Naive thymus-derived CD8-positive, alpha-beta T cell (primary cell): ENCODE measurements around the gene ERCC3. TPM values are rescaled to one million over a fixed set of nuclear protein-coding genes. Genes with fewer than 3 reads are reported as not detected.
"Not testable (repeated sequence)": the region's sequence is repeated elsewhere in the genome, so short reads cannot be mapped to it uniquely, and the experiment has no call there.

Source experiments
- ATAC-seq, 2 donors: fragments of 150-1000 bp; cut with Tn5 transposase in 1 of 2; sonication (Bioruptor Pico), chemical (Tn5 transposase) in 1 of 2; 1 replicate in 1 of 2; 2 replicates in 1 of 2; pipeline ENCODE4 v1.10.0; 2021; ENCODE audit warnings: mild to moderate bottlenecking in 2 of 2, moderate library complexity in 2 of 2
- POLR2A ChIA-PET: fragments of 350-600 bp; sonication (Branson Sonifier 250); formaldehyde crosslinking; loops from one replicate; lab custom pipeline; 2021; ENCODE audit warnings: antibody characterized with exemption; lab: Charles Lee
- DNase-seq, 10 donors: peaks; one replicate each; pipeline versions ENCODE4 v3.0.0 to v3.0.0-alpha.2; 2020 to 2022
- H3K27ac Mint-ChIP-seq, 10 donors: one replicate each; pipeline ENCODE4 v1.8.0; 2020 to 2022; ENCODE audit warnings: mild to moderate bottlenecking in 10 of 10, mixed read lengths in 10 of 10, moderate library complexity in 4 of 10, inconsistent platforms in 1 of 10
- H3K27me3 Mint-ChIP-seq, 5 donors: one replicate each; pipeline ENCODE4 v1.8.0; 2021 to 2022; ENCODE audit warnings: mixed read lengths in 5 of 5
- H3K36me3 Mint-ChIP-seq, 3 donors: one replicate each; pipeline ENCODE4 v1.8.0; 2020 to 2022; ENCODE audit warnings: mixed read lengths in 3 of 3, mild to moderate bottlenecking in 2 of 3, inconsistent platforms in 1 of 3
- H3K4me1 Mint-ChIP-seq, 4 donors: one replicate each; pipeline ENCODE4 v1.8.0; 2021 to 2022; ENCODE audit warnings: mixed read lengths in 4 of 4
- H3K4me3 Mint-ChIP-seq, 10 donors: one replicate each; pipeline ENCODE4 v1.8.0; 2020 to 2022; ENCODE audit warnings: mild to moderate bottlenecking in 10 of 10, mixed read lengths in 10 of 10, moderate library complexity in 6 of 10, inconsistent platforms in 1 of 10
- H3K9me3 Mint-ChIP-seq, 9 donors: one replicate each; pipeline ENCODE4 v1.8.0; 2020 to 2022; ENCODE audit warnings: mixed read lengths in 9 of 9, mild to moderate bottlenecking in 3 of 9, inconsistent platforms in 1 of 9, moderate library complexity in 1 of 9
- polyA plus RNA-seq, 3 donors: library from polyadenylated mRNA; unstranded; fragments of 300-500 nt; fragmentation: Illumina TruSeq; gene quantifications; one replicate each; pipeline ENCODE4 v1.2.3, GENCODE V29; 2021
- total RNA-seq, 8 experiments: library from RNA in 2 of 8; stranded (reverse) in 2 of 8; gene quantifications; one replicate each; pipeline ENCODE4 v1.2.3 and lab custom pipeline; 2021 to 2026

The ERCC3 gene
- total and polyA plus RNA-seq, 5 experiments from 2014 or later = 17.0 to 65.8 (median 27.2) TPM

- Mint-ChIP-seq H3K4me3 (peak within 1 kb of the TSS; percentile 73 to 92 (median 84)), H3K27ac (peak within 1 kb of the TSS in 2 of 10 donors; percentile 29 to 54)
Measured at GRCh38 chr2:127220102-127220767, 73.7 kb downstream of the ERCC3 start, which contains the start of gene CYP27C1. TSS of gene CYP27C1 (minus strand) at chr2:127220299. CDS start at chr2:127220270, 29 bp downstream.

GRCh38 chr2:127219171-127220070 lies 74.5 kb downstream of the ERCC3 start:
- Mint-ChIP-seq H3K9me3 (peaks cover 0 to 21% (median 4%) of the 10 kb centered on the region in 9 donors), H3K4me3 (peak overlapping the region in 9 of 10 donors; percentile 31 to 91 (median 64)), H3K4me1 (peaks cover 12 to 23% (median 20%) of the 10 kb centered on the region in 4 donors), H3K27ac (no peak overlapping the region), H3K36me3 (peaks cover 4 to 19% (median 5%) of the 10 kb centered on the region in 3 donors), H3K27me3 (peaks cover 30 to 69% (median 56%) of the 10 kb centered on the region in 5 donors)
- ATAC-seq = peak; percentile 31 to 56
- POLR2A ChIA-PET = no interaction called here
- DNase-seq = no peak

More at GRCh38 chr2:127220102-127220767, 73.7 kb downstream of the ERCC3 start, which contains the start of gene CYP27C1:
- Mint-ChIP-seq H3K9me3 (peaks cover 0 to 19% (median 4%) of the 10 kb centered on the region in 9 donors), H3K27me3 (peaks cover 30 to 72% (median 61%) of the 10 kb centered on the region in 5 donors), H3K4me1 (peaks cover 12 to 23% (median 20%) of the 10 kb centered on the region in 4 donors), H3K36me3 (peaks cover 4 to 19% (median 5%) of the 10 kb centered on the region in 3 donors)
- DNase-seq = peak in 3 of 10 donors; percentile 19 to 34 (median 25)
- peak; percentile 74 to 81 for ATAC-seq
- POLR2A ChIA-PET = no interaction called here

GRCh38 chr2:127218812-127219170 lies 75.2 kb downstream of the ERCC3 start:
- H3K36me3 Mint-ChIP-seq = peaks cover 4 to 19% (median 5%) of the 10 kb centered on the region in 3 donors
- peak overlapping the region; percentile 54 to 91 (median 78) for H3K4me3 Mint-ChIP-seq

GRCh38 chr2:127217470-127218325 lies 76.2 kb downstream of the ERCC3 start:
- peaks cover 0 to 26% (median 7%) of the 10 kb centered on the region in 9 donors for H3K9me3 Mint-ChIP-seq
- H3K27me3 Mint-ChIP-seq = peaks cover 27 to 69% (median 54%) of the 10 kb centered on the region in 5 donors
- peaks cover 12 to 23% (median 20%) of the 10 kb centered on the region in 4 donors for H3K4me1 Mint-ChIP-seq
- peak overlapping the region in 9 of 10 donors; percentile 25 to 91 (median 63) for H3K4me3 Mint-ChIP-seq
- peak overlapping the region in 3 of 10 donors; percentile 31 to 63 (median 50) for H3K27ac Mint-ChIP-seq
- ATAC-seq (no peak), DNase-seq (no peak)
- POLR2A ChIA-PET = no interaction called here
- H3K36me3 Mint-ChIP-seq = peaks cover 4 to 19% (median 5%) of the 10 kb centered on the region in 3 donors

More at GRCh38 chr2:127218812-127219170, 75.2 kb downstream of the ERCC3 start:
- DNase-seq (no peak), ATAC-seq (peak in 1 of 2 donors; percentile 19)
- POLR2A ChIA-PET = no interaction called here
- Mint-ChIP-seq H3K27me3 (peaks cover 28 to 69% (median 55%) of the 10 kb centered on the region in 5 donors), H3K27ac (no peak overlapping the region), H3K9me3 (peaks cover 0 to 23% (median 4%) of the 10 kb centered on the region in 9 donors), H3K4me1 (peaks cover 12 to 23% (median 20%) of the 10 kb centered on the region in 4 donors)

- Mint-ChIP-seq H3K9me3 (peaks cover 0 to 26% (median 7%) of the 10 kb centered on the region in 9 donors), H3K27me3 (peaks cover 30 to 79% (median 54%) of the 10 kb centered on the region in 5 donors), H3K27ac (no peak overlapping the region), H3K4me3 (no peak overlapping the region), H3K4me1 (peaks cover 12 to 23% (median 20%) of the 10 kb centered on the region in 4 donors), H3K36me3 (peaks cover 4 to 22% (median 5%) of the 10 kb centered on the region in 3 donors)
- no peak for ATAC-seq
- DNase-seq = no peak
- POLR2A ChIA-PET = no interaction called here
Measured at GRCh38 chr2:127216593-127216992, 77.4 kb downstream of the ERCC3 start.

- POLR2A ChIA-PET = no interaction called here
- no peak overlapping the region for H3K4me3 Mint-ChIP-seq
- H3K4me1 Mint-ChIP-seq = peaks cover 12 to 23% (median 20%) of the 10 kb centered on the region in 4 donors
- H3K27me3 Mint-ChIP-seq = peaks cover 30 to 83% (median 54%) of the 10 kb centered on the region in 5 donors
- ATAC-seq (no peak), DNase-seq (no peak)
- H3K9me3 Mint-ChIP-seq = peaks cover 0 to 26% (median 7%) of the 10 kb centered on the region in 9 donors
- H3K36me3 Mint-ChIP-seq = peaks cover 4 to 22% (median 5%) of the 10 kb centered on the region in 3 donors
- no peak overlapping the region for H3K27ac Mint-ChIP-seq
Measured at GRCh38 chr2:127216095-127216494, 77.8 kb downstream of the ERCC3 start.

- DNase-seq, POLR2A ChIA-PET, H3K4me3 Mint-ChIP-seq, H3K27ac Mint-ChIP-seq, ATAC-seq: not testable (repeated sequence)
- H3K9me3 Mint-ChIP-seq = peaks cover 0 to 22% (median 7%) of the 10 kb centered on the region in 9 donors
- H3K27me3 Mint-ChIP-seq = peaks cover 34 to 89% (median 54%) of the 10 kb centered on the region in 5 donors
- H3K36me3 Mint-ChIP-seq = peaks cover 3 to 16% (median 4%) of the 10 kb centered on the region in 3 donors
- peaks cover 4 to 13% (median 10%) of the 10 kb centered on the region in 4 donors for H3K4me1 Mint-ChIP-seq
Measured at GRCh38 chr2:127214201-127214600, 79.7 kb downstream of the ERCC3 start.

- Mint-ChIP-seq H3K36me3 (peaks cover 0 to 3% (median 1%) of the 10 kb centered on the region in 3 donors), H3K27ac (no peak overlapping the region), H3K4me1 (peaks cover 0 to 2% (median under 1%) of the 10 kb centered on the region in 4 donors), H3K9me3 (peaks cover 0 to 3% (median 0%) of the 10 kb centered on the region in 9 donors), H3K4me3 (no peak overlapping the region), H3K27me3 (peaks cover 25 to 81% (median 40%) of the 10 kb centered on the region in 5 donors)
- POLR2A ChIA-PET = no interaction called here
- DNase-seq (no peak), ATAC-seq (no peak)
Measured at GRCh38 chr2:127208313-127208712, 85.6 kb downstream of the ERCC3 start.

Other genes with a start within 250 kb of the ERCC3 start
- gene BIN1, start 187.0 kb downstream of the ERCC3 start, total RNA-seq = 100 to 1,000 TPM; 130 to 132 TPM
- gene BIN1, start 187.0 kb downstream of the ERCC3 start, polyA plus RNA-seq = 100 to 1,000 TPM; 156 to 189 (median 167) TPM
- not detected for gene CYP27C1, start 73.8 kb downstream of the ERCC3 start, total RNA-seq
- gene CYP27C1, start 73.8 kb downstream of the ERCC3 start, polyA plus RNA-seq = not detected
- 10 to 100 TPM; 75.0 to 80.6 TPM for gene MAP3K2, start 93.8 kb upstream of the ERCC3 start, total RNA-seq
- gene MAP3K2, start 93.8 kb upstream of the ERCC3 start, polyA plus RNA-seq = 10 to 100 TPM; 36.0 to 51.9 (median 40.8) TPM
- not detected for gene PROC, start 124.3 kb upstream of the ERCC3 start, total RNA-seq
- gene PROC, start 124.3 kb upstream of the ERCC3 start, polyA plus RNA-seq = not detected
- 10 to 100 TPM; 47.2 to 50.7 TPM for gene IWS1, start 232.3 kb upstream of the ERCC3 start, total RNA-seq
- 10 to 100 TPM; 12.4 to 30.1 (median 19.3) TPM for gene IWS1, start 232.3 kb upstream of the ERCC3 start, polyA plus RNA-seq
- gene MYO7B, start 241.5 kb upstream of the ERCC3 start, total RNA-seq = under 1 TPM; 0.26 to 0.58 TPM
- gene MYO7B, start 241.5 kb upstream of the ERCC3 start, polyA plus RNA-seq = under 1 TPM in 2 of 3 donors, not detected in 1; 0.21 to 0.42 TPM